OCI-M2 (cell line): ENCODE results near the gene AGAP1.

Experiments
- DNase-seq: peaks from one replicate; lab custom pipeline; 2025; ENCODE audit not compliant: unreplicated experiment; lab: John Stamatoyannopoulos, UW

AGAP1 gene

DNA sequence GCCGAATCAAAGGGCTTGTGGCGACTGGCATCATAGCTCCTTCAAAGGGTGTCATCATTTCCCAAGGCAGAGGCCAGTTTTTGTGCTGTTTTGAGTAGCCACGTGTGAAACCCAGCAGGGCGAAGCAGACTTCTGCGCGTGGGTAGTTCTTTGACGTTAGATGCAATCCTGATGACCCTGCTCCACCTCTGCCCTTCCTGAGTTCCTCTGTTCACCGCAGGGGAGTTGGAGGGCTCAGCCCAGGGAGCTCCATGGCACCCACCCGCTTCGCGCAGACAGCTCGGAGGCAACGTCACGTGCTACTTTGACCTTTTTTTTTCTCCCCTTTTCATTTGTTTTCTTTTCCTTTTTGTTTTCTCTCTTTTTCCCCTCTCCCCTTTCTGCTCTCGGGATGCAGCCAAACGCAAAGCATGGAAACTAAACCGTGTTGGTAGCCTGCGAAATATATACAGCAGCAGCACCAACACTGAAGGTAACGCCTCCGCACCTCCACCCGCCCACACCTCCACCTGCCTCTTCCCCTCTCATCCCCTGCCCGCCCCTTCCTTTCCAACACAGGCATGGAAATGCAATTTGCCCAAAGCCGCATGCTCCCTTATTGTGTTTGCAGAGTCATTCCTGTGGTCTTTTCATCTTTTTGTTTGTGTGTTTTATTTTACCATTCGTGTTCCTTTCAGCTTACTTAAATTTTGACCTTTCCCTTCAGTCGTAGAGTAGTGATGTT, 520.7 kb downstream of the AGAP1 start:
- DNase-seq: no peak

GRCh38 chr2:236015171-236015570, 521.3 kb downstream of the AGAP1 start:
- DNase-seq: no peak

- DNase-seq: no peak
Measured at GRCh38 chr2:236016496-236016895, 522.7 kb downstream of the AGAP1 start.

DNA sequence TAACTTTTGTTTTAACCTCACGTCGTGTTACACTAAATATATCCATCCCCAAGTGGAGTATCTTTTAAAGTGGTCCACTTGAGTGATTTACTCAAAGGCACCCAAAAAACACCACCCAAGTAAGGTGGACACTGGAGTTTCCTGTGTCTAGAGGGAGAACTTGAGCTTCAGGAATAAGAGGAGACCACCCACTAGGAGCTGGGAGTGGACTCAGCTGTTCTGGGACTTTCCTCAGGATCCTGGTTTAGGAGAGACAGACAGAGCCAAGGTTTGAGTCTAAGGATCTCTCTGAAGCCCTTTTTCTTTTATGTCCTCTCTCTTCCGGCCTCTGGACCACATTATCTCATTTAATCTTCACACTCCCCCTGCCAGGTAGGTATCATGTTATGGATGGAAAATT, 523.6 kb downstream of the AGAP1 start:
- no peak for DNase-seq

DNA sequence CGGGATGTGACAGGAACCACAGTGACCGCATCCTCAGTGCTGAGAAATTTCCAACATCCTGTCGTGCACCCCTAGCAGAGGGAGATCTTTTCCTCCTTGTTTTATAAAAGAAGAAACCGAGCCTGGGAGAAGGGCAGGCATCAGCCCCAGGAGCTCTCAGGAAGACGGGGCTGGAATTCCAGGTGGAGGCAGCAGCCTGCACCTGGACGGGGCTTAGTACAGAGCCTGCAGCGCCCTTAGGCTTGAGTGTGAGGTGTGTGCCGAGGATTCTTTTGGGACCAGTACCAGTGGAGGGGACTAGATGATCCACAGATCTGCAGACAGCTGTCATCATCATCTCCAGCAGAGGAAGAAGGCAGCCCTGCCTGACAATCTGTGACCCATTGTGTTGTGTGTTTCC, 525.6 kb downstream of the AGAP1 start:
- no peak for DNase-seq

DNA sequence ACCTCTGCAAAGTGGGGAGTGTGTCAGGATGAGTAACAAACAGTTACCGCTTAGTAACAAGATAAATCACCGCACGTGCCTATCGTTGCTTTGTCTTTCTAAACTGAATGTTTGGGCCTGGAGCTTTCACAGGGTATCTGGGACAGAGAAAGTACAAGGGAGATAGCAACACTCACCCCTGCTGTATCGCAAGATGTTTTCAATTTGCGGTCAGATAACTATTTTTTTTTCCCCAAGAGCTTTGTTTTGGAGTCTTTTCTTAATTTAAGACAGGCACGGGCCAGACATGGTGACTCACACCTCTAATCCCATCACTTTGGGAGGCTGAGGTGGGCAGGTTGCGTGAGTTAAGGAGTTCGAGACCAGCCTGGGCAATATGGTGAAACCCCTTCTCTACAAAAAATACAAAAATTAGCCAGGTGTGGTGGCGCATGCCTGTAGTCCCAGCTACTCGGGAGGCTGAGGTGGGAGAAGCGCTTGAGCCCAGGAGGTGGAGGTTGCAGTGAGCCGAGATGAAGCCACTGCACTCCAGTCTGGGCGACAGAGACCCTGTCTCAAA, 527.7 kb downstream of the AGAP1 start:
- no peak for DNase-seq

DNA sequence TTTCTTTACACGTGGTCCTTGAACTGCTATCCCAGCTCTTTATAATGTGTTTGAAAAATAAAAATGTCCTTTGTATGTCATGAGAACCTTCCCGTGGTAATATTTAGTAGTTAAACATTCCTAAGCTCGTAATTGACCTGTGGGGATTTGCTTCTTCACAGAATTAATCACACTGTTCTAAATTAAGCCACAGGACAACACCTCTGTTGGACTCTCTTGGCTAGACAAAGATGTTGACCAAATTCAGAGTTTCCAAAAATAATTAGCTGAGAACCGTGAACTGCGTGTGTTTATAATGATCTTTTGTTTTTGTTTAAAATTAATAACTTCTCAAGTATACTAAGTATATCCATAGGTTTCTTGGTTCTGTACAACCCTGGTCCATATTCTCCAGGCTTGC, 528.3 kb downstream of the AGAP1 start:
- no peak for DNase-seq

DNA sequence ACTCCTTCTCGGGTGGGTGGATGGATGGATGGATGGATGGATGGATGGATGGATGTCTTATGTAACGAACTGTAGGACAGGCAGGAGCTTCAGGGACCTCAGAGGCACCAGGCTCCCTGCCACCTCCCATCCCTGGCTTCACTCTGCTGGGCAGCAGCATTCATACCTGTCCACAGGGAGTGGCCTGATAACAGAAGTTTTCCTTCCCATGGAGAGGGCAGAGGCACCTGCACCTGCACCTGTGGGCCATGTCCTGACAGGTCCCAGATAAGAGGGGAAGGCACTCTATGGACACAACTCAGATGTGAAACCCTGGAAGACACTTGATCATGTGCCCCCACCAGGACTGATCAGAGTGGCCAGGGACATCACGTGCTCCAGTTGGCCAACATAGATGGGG, 532.0 kb downstream of the AGAP1 start:
- no peak for DNase-seq

DNA sequence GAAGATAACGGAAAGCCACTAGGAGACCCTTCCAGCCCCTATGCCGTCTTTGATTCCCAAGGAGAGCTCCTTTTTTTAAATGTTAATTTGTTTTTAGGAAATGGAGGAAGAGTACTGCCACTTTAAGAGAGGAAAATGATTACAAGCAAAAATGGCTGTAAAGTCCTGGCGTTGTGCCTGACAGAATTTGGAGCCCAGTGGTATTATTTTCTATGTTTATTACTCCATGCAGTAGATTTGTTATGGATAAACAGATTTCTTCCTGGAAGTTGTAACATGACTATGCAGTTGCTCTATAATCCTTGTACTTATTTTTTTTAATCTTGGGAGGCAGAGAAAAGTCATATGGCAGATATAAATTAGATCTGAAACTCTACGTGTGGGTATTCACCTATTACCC, 533.0 kb downstream of the AGAP1 start:
- no peak for DNase-seq

GRCh38 chr2:236028066-236028465, 534.2 kb downstream of the AGAP1 start:
- no peak for DNase-seq

GRCh38 chr2:236033462-236033861, 539.6 kb downstream of the AGAP1 start:
- DNase-seq: no peak

DNA sequence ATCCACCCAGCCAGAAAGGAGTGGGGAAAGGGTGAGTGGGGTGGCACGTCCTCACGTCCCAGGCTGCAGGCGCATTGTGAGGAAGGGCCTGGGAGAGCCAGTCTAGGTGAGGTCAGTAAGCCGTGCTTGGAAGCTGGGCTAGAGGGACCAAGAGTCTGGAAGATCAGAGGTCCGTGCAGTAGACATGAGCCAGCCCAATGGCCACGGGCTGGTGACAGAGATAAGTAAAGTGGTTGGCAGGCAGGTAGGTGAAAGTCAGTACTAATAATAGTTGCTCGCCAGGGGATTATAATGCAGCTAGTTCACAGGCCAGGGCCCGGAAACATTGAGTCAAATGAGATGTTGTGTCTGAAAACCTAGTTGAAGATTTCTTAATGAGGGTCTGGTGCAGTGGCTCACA, 541.1 kb downstream of the AGAP1 start:
- DNase-seq: no peak

GRCh38 chr2:236036045-236036444, 542.2 kb downstream of the AGAP1 start:
- DNase-seq: no peak

DNA sequence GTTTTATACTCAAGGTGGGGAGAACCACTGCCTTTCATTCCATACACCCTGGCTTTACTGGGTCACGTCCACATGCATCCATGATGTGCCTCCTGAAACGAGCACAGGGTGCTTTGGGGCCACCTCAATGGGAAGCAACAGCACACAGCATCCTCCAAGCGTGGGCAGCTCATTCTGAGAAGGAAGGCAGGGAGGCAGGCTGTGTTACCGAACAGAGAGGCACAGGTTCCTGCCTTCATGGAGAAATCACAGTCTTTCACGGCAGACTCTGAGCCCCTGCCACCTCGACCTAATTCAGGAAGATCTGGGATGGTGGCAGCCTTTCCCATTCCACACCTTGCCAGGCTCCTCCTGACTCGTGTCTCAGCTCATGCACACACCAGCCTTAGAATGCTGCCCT, 544.3 kb downstream of the AGAP1 start:
- no peak for DNase-seq

- DNase-seq: no peak
Measured at GRCh38 chr2:236040600-236041328, 546.9 kb downstream of the AGAP1 start.

- DNase-seq: no peak
Measured at GRCh38 chr2:236041616-236042015, 547.8 kb downstream of the AGAP1 start.

DNA sequence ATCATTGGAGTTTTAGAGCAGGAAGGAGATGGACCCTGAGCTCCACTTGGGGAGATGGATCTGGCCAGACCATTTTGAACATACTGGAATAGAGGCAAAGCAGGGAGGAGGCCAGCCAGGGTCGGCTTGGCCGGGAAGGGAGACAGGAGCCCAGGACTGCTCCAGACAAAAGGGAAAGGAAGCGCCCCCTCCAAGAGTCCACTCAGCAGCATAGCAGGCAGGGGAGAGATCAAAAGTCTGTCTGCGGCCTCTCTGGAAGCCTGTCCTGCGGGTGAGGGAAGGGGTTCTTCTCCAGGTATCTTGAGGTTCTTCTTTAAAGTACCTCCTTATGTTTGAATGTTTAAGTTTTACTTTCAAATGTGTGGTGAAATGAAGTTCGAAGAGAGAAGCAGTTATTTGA, 548.2 kb downstream of the AGAP1 start:
- no peak for DNase-seq

- no peak for DNase-seq
Measured at GRCh38 chr2:236044191-236044590, 550.3 kb downstream of the AGAP1 start.

GRCh38 chr2:236045251-236046235, 551.7 kb downstream of the AGAP1 start:
- no peak for DNase-seq

DNA sequence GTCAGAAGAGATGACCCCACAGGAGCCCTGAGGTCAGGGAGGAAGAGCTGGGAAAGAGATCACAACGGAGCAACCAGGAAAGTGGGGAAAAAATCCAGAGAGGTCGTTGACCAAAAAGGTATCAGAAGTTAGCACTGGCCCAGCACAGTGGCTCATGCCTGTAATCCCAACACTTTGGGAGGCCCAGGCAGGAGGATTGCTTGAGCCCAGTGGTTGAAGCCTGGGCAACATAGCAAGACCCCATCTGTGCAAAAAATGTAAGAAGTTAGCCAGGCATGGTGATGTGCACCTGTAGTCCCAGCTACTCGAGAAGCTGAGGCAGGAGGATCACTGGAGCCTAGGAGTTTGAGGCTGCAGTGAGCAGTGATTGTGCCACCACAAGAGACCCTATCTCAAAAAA, 552.9 kb downstream of the AGAP1 start:
- DNase-seq: no peak

GRCh38 chr2:236047176-236047575, 553.3 kb downstream of the AGAP1 start:
- DNase-seq: no peak
